Right lung (tissue), 10 donors: ENCODE measurements around the gene SNRPN. TPM values are rescaled to one million over a fixed set of nuclear protein-coding genes. Genes with fewer than 3 reads are reported as not detected.
"Not testable (repeated sequence)": the region's sequence is repeated elsewhere in the genome, so short reads cannot be mapped to it uniquely, and the experiment has no call there.

ENCODE experiments used
- DNase-seq, 2 donors: peaks; one replicate each; pipeline ENCODE4 v3.0.0-alpha.2; 2013
- long read RNA-seq, 8 donors: transcript quantifications; one replicate each; lab custom pipeline, GENCODE V29; 2026
- polyA plus RNA-seq, 5 donors: library from polyadenylated mRNA; unstranded; fragments of 120-200 nt; gene quantifications; one replicate each; pipeline versions ENCODE4 v1.2.1 to v1.2.3, GENCODE V29; 2013; ENCODE audit warnings: inconsistent platforms in 1 of 5, low replicate concordance in 1 of 5; ENCODE audit not compliant: insufficient read length in 5 of 5, insufficient read depth in 1 of 5

SNRPN gene
- 100 to 1,000 TPM; 209 to 276 (median 264) TPM for polyA plus RNA-seq
- long read RNA-seq, donor 1, transcript SNRPN-202 (10 exons, 1,528 nt): major isoform, 125 of 286 reads
- long read RNA-seq, donor 1, partial matches to known transcripts: 142 of 286 reads
- long read RNA-seq, donor 1, other reads (novel, unspliced or antisense): 10 of 286 reads
- long read RNA-seq, donor 2, transcript SNRPN-203 (12 exons, 1,605 nt): minor isoform, 8 of 187 reads
- long read RNA-seq, donor 2, transcript SNRPN-202 (10 exons, 1,528 nt): major isoform, 77 of 187 reads
- long read RNA-seq, donor 2, partial matches to known transcripts: 96 of 187 reads
- long read RNA-seq, donor 2, other reads (novel, unspliced or antisense): 5 of 187 reads
- long read RNA-seq, donor 3, transcript SNRPN-202 (10 exons, 1,528 nt): major isoform, 66 of 164 reads
- long read RNA-seq, donor 3, partial matches to known transcripts: 88 of 164 reads
- long read RNA-seq, donor 3, other reads (novel, unspliced or antisense): 7 of 164 reads
- long read RNA-seq, donor 4, transcript SNRPN-202 (10 exons, 1,528 nt): major isoform, 52 of 116 reads
- long read RNA-seq, donor 4, partial matches to known transcripts: 63 of 116 reads
- long read RNA-seq, donor 4, other reads (novel, unspliced or antisense): 0 of 116 reads
- long read RNA-seq, donor 5, transcript SNRPN-202 (10 exons, 1,528 nt): major isoform, 100 of 273 reads
- long read RNA-seq, donor 5, transcript SNRPN-203 (12 exons, 1,605 nt): minor isoform, 6 of 273 reads
- long read RNA-seq, donor 5, partial matches to known transcripts: 150 of 273 reads
- long read RNA-seq, donor 5, other reads (novel, unspliced or antisense): 16 of 273 reads
- long read RNA-seq, donor 6, transcript SNRPN-202 (10 exons, 1,528 nt): major isoform, 106 of 228 reads
- long read RNA-seq, donor 6, partial matches to known transcripts: 107 of 228 reads
- long read RNA-seq, donor 6, other reads (novel, unspliced or antisense): 11 of 228 reads
- long read RNA-seq, donor 7, transcript SNRPN-202 (10 exons, 1,528 nt): major isoform, 74 of 117 reads
- long read RNA-seq, donor 7, partial matches to known transcripts: 33 of 117 reads
- long read RNA-seq, donor 7, other reads (novel, unspliced or antisense): 6 of 117 reads
- long read RNA-seq, donor 8, transcript SNRPN-202 (10 exons, 1,528 nt): major isoform, 44 of 71 reads
- long read RNA-seq, donor 8, partial matches to known transcripts: 25 of 71 reads
- long read RNA-seq, donor 8, other reads (novel, unspliced or antisense): 0 of 71 reads

- peak; percentile 51 to 59 for DNase-seq
Measured at GRCh38 chr15:24954783-24955530, at the start of gene SNRPN, which contains the start of gene SNURF. Gene SNRPN, plus strand, starts transcription at chr15:24954987. Its CDS starts 19,467 bp downstream, at chr15:24974454. Gene SNURF, plus strand, starts transcription at chr15:24954987. Its CDS starts 62 bp downstream, at chr15:24955049.

GRCh38 chr15:24916305-24917009, 38.3 kb upstream of the SNRPN start:
- DNase-seq: no peak

- DNase-seq: no peak
Measured at GRCh38 chr15:24917431-24917830, 37.4 kb upstream of the SNRPN start.

GRCh38 chr15:24919446-24919845, 35.3 kb upstream of the SNRPN start:
- DNase-seq: no peak

- DNase-seq: not testable (repeated sequence)
Measured at GRCh38 chr15:24922781-24923180, 32.0 kb upstream of the SNRPN start.

- no peak for DNase-seq
Measured at GRCh38 chr15:24924153-24924552, 30.6 kb upstream of the SNRPN start.

GRCh38 chr15:24924621-24925020, 30.2 kb upstream of the SNRPN start:
- no peak for DNase-seq

- not testable (repeated sequence) for DNase-seq
Measured at GRCh38 chr15:24931874-24932732, 22.7 kb upstream of the SNRPN start.

GRCh38 chr15:24933716-24934115, 21.1 kb upstream of the SNRPN start:
- DNase-seq: no peak

- not testable (repeated sequence) for DNase-seq
Measured at GRCh38 chr15:24938224-24938623, 16.6 kb upstream of the SNRPN start.

GRCh38 chr15:24940236-24940635, 14.6 kb upstream of the SNRPN start:
- DNase-seq: no peak

- no peak for DNase-seq
Measured at GRCh38 chr15:24943361-24943760, 11.4 kb upstream of the SNRPN start.

- DNase-seq: peak; percentile 57 to 65
Measured at GRCh38 chr15:24944954-24945353, 9.8 kb upstream of the SNRPN start.

GRCh38 chr15:24945711-24946110, 9.1 kb upstream of the SNRPN start:
- DNase-seq: peak; percentile 55 to 57

- no peak for DNase-seq
Measured at GRCh38 chr15:24948495-24948894, 6.3 kb upstream of the SNRPN start.

- DNase-seq: peak; percentile 24 to 25
Measured at GRCh38 chr15:24955531-24955921, 739 bp downstream of the SNRPN start.

GRCh38 chr15:24956111-24956838, 1.5 kb downstream of the SNRPN start:
- peak; percentile 72 to 73 for DNase-seq

GRCh38 chr15:24957691-24958090, 2.9 kb downstream of the SNRPN start:
- no peak for DNase-seq
